IMR-90 (cell line): Measurements from ENCODE around the gene DUSP6. TPM values are rescaled to one million over a fixed set of nuclear protein-coding genes. Genes with fewer than 3 reads are reported as not detected.
A peak's percentile ranks its signal among the peaks of the same experiment; 100 is the strongest.

ENCODE experiments used
- ATAC-seq: fragments of 200-7000 bp; cut with Tn5 transposase; 2 replicates; pipeline ENCODE4 v1.9.1; 2020; ENCODE audit warnings: low read depth, mild to moderate bottlenecking, moderate library complexity
- BruUV-seq: library from RNA; stranded (reverse); fragments of 400-500 nt; replicated peaks from 2 replicates; lab custom pipeline; 2021; lab: Mats Ljungman, UMichigan
- CTCF ChIA-PET: fragments of 300-600 bp; formaldehyde crosslinking; extraction: SDS; loops from one replicate; lab custom pipeline; 2021; ENCODE audit warnings: antibody characterized with exemption; lab: Yijun Ruan, JAX
- POLR2A ChIA-PET: fragments of 300-600 bp; sonication (Branson Sonifier 250); formaldehyde crosslinking; loops from one replicate; lab custom pipeline; 2022; ENCODE audit warnings: antibody characterized with exemption; ENCODE audit not compliant: unreplicated experiment; lab: Charles Lee
- DNase-seq: peaks from one replicate; pipeline ENCODE4 v3.0.0; 2013
- H2AFZ ChIP-seq: replicated peaks from 2 replicates; pipeline ENCODE3; 2013; ENCODE audit warnings: low read length, mild to moderate bottlenecking; ENCODE audit not compliant: poor library complexity
- H2AK5ac ChIP-seq: 2 replicates; pipeline ENCODE4 v1.6.1; 2013; ENCODE audit warnings: low read depth, low read length, inconsistent platforms
- H2AK9ac ChIP-seq: replicated peaks from 2 replicates; pipeline ENCODE3; 2013; ENCODE audit warnings: mild to moderate bottlenecking, low read depth, low read length, moderate library complexity; ENCODE audit not compliant: poor library complexity
- H2BK120ac ChIP-seq: 2 replicates; pipeline ENCODE4 v1.6.1; 2013; ENCODE audit warnings: low read depth, low read length, inconsistent platforms
- H2BK15ac ChIP-seq: 3 replicates; pipeline ENCODE4 v1.6.1; 2013; ENCODE audit warnings: low read depth, low read length, inconsistent platforms
- H2BK20ac ChIP-seq: 2 replicates; pipeline ENCODE4 v1.6.1; 2013; ENCODE audit warnings: low read depth, mild to moderate bottlenecking, inconsistent platforms, low read length, moderate library complexity
- H2BK5ac ChIP-seq: 2 replicates; pipeline ENCODE4 v1.6.1; 2013; ENCODE audit warnings: mild to moderate bottlenecking, low read depth, low read length, inconsistent platforms; ENCODE audit not compliant: poor library complexity, severe bottlenecking
- H3K14ac ChIP-seq: replicated peaks from 2 replicates; pipeline ENCODE4 v1.6.1; 2013; ENCODE audit warnings: low read depth, low read length, inconsistent platforms
- H3K18ac ChIP-seq: 2 replicates; pipeline ENCODE4 v1.6.1; 2013; ENCODE audit warnings: low read depth, low read length, control low read depth
- H3K23ac ChIP-seq: 2 replicates; pipeline ENCODE4 v1.6.1; 2013; ENCODE audit warnings: low read depth, low read length, inconsistent platforms
- H3K27ac ChIP-seq: 2 replicates; pipeline ENCODE4 v1.5.1; 2013; ENCODE audit warnings: mild to moderate bottlenecking, control low read depth, low read length; ENCODE audit not compliant: insufficient read depth
- H3K27me3 ChIP-seq: 2 replicates; pipeline ENCODE4 v1.6.1; 2013; ENCODE audit warnings: low read length; ENCODE audit not compliant: control insufficient read depth, insufficient read depth
- H3K36me3 ChIP-seq: 2 replicates; pipeline ENCODE4 v1.6.1; 2013; ENCODE audit warnings: low read length, mixed read lengths; ENCODE audit not compliant: control insufficient read depth, insufficient read depth
- H3K4ac ChIP-seq: 2 replicates; pipeline ENCODE4 v1.6.1; 2013; ENCODE audit warnings: low read depth, low read length, inconsistent platforms
- H3K4me1 ChIP-seq: 2 replicates; pipeline ENCODE4 v1.6.1; 2013; ENCODE audit warnings: low read length, mixed read lengths; ENCODE audit not compliant: control insufficient read depth, insufficient read depth
- H3K4me2 ChIP-seq: 2 replicates; pipeline ENCODE4 v1.6.1; 2013; ENCODE audit warnings: low read depth, mild to moderate bottlenecking, control low read depth, low read length, moderate library complexity
- H3K4me3 ChIP-seq: 2 replicates; pipeline ENCODE4 v1.5.1; 2013; ENCODE audit warnings: low read depth, mild to moderate bottlenecking, control low read depth, low read length, moderate library complexity; ENCODE audit not compliant: insufficient read depth
- H3K56ac ChIP-seq: 2 replicates; pipeline ENCODE4 v1.6.1; 2013; ENCODE audit warnings: low read length, inconsistent platforms; ENCODE audit not compliant: insufficient read depth; ENCODE audit errors: extremely low read depth
- H3K79me1 ChIP-seq, 2 experiments: 2 replicates each; pipeline ENCODE4 v1.6.1; 2013; ENCODE audit warnings: low read length in 2 of 2, inconsistent platforms in 1 of 2, low read depth in 1 of 2
- H3K9ac ChIP-seq: 2 replicates; pipeline ENCODE4 v1.6.1; 2013; ENCODE audit warnings: low read depth, low read length, control low read depth
- H3K9me1 ChIP-seq: 2 replicates; pipeline ENCODE4 v1.6.1; 2013; ENCODE audit warnings: low read length, inconsistent platforms; ENCODE audit not compliant: insufficient read depth
- H3K9me3 ChIP-seq: 2 replicates; pipeline ENCODE4 v1.6.1; 2013; ENCODE audit warnings: low read length; ENCODE audit not compliant: control insufficient read depth, insufficient read depth
- H4K20me1 ChIP-seq: 2 replicates; pipeline ENCODE4 v1.6.1; 2013; ENCODE audit warnings: low read length, inconsistent platforms; ENCODE audit not compliant: insufficient read depth
- H4K5ac ChIP-seq: 2 replicates; pipeline ENCODE4 v1.6.1; 2013; ENCODE audit warnings: mild to moderate bottlenecking, low read depth, low read length, control low read depth
- H4K8ac ChIP-seq, 2 experiments: 2 replicates each; pipeline ENCODE4 v1.6.1; 2013; ENCODE audit warnings: low read depth in 2 of 2, low read length in 2 of 2, control low read depth in 1 of 2, inconsistent platforms in 1 of 2
- H4K91ac ChIP-seq: 2 replicates; pipeline ENCODE4 v1.6.1; 2013; ENCODE audit warnings: low read depth, low read length, inconsistent platforms; ENCODE audit not compliant: insufficient read depth
- CHD1 ChIP-seq: IDR thresholded peaks from 2 replicates; pipeline ENCODE4 v1.6.1; 2012; ENCODE audit warnings: low read depth, low read length, improper control_type of control experiment
- MAFK ChIP-seq: IDR thresholded peaks from 2 replicates; pipeline ENCODE4 v1.6.1; 2012; ENCODE audit warnings: low read depth, low read length, improper control_type of control experiment
- MAZ ChIP-seq: IDR thresholded peaks from 2 replicates; pipeline ENCODE4 v1.6.1; 2012; ENCODE audit warnings: low read depth, mild to moderate bottlenecking, low read length, improper control_type of control experiment, moderate library complexity, borderline replicate concordance
- POLR2A ChIP-seq: IDR thresholded peaks from 2 replicates; pipeline ENCODE4 v1.6.1; 2012; ENCODE audit warnings: mild to moderate bottlenecking, low read depth, low read length
- RAD21 ChIP-seq: IDR thresholded peaks from 2 replicates; pipeline ENCODE4 v1.6.1; 2012; ENCODE audit warnings: low read length, improper control_type of control experiment
- SMC3 ChIP-seq: fragments of 150-350 bp; IDR thresholded peaks from 2 replicates; pipeline ENCODE4 v1.6.1; 2016; ENCODE audit warnings: low read depth, mild to moderate bottlenecking, antibody characterized with exemption, low read length, moderate library complexity
- WGBS, 2 experiments: methylation state at CpG; one replicate each; pipeline versions ENCODE4 v1.1.5 to v1.1.7; 2013; ENCODE audit warnings: missing lambda C conversion rate in 2 of 2; ENCODE audit not compliant: insufficient read length in 1 of 2; ENCODE audit errors: extremely low coverage in 2 of 2; 5-methylcytosine and 5-hydroxymethylcytosine counted together
- dilution Hi-C: fragments of 300-500 bp; cut with HindIII; formaldehyde crosslinking; loops from one replicate; pipeline ENCODE4 v1.14.3; 2018; ENCODE audit warnings: low sequenced_read_pairs; ENCODE audit not compliant: unreplicated experiment
- in situ Hi-C: fragments of 300-500 bp; cut with MboI; formaldehyde crosslinking; loops from 3 replicates; pipeline ENCODE4 v1.14.3; 2019; ENCODE audit warnings: low sequenced_read_pairs, inconsistent platforms, mixed read lengths
- intact Hi-C: fragments of 100-400 bp; cut with micrococcal nuclease; formaldehyde crosslinking; loops from 2 replicates; pipeline ENCODE4 v1.10.0; 2022
- polyA plus RNA-seq, 3 experiments: library from polyadenylated mRNA; depleted of rRNA; stranded (reverse); fragments of >200 nt; gene quantifications; 2 replicates each; pipeline ENCODE4 v1.2.3, GENCODE V29; 2012; ENCODE audit warnings: low replicate concordance in 1 of 3
- total RNA-seq: library from RNA; depleted of rRNA; stranded (reverse); fragments of >200 nt; gene quantifications from 2 replicates; pipeline ENCODE4 v1.2.3, GENCODE V29; 2012

Gene DUSP6
- total and polyA plus RNA-seq, 2 of the 4 experiments (the other 2 are of a cell fraction): 38.5 to 70.1 TPM

GRCh38 chr12:89352242-89352491 lies 134 bp downstream of the DUSP6 start:
- no CpG with 5 or more reads among the region's 10 CpGs for WGBS, 2 experiments
- in situ Hi-C loops: loop anchor here (10.0 kb wide), 1 partner anchor 173 kb away; the partner anchor contains the start of genes GALNT4 and POC1B
- peak overlapping the region; percentile 84 for H2AFZ ChIP-seq

More at GRCh38 chr12:89352242-89352491, 134 bp downstream of the DUSP6 start:
- ATAC-seq: no peak
- H3K23ac ChIP-seq: peak overlapping the region; percentile 92
- H3K27me3 ChIP-seq: no peaks in the 10 kb centered on the region
- peak overlapping the region; percentile 48 for H2AK9ac ChIP-seq
- H3K14ac ChIP-seq: peak overlapping the region; percentile 78
- peaks cover 32% of the 10 kb centered on the region for H4K20me1 ChIP-seq
- no peak overlapping the region for H2BK20ac ChIP-seq
- H2BK15ac ChIP-seq: no peak overlapping the region
- peak overlapping the region; percentile 88 for H2BK5ac ChIP-seq
- peak overlapping the region; percentile 90 for H3K27ac ChIP-seq
- peak overlapping the region; percentile 85 for H3K56ac ChIP-seq
- CTCF ChIA-PET: interaction anchor here (0.7 to 2.9 kb wide), 4 partner anchors 34 to 333 kb away, joined by 3 to 12 read pairs (median 4); no protein-coding TSS in a partner anchor
- peaks cover 11% of the 10 kb centered on the region for H3K36me3 ChIP-seq
- dilution Hi-C loops (no loop called here), intact Hi-C loops (loop anchor here (1.0 to 5.0 kb wide), 8 partner anchors 65 to 333 kb away; partner anchors contain the start of gene GALNT4)
- peak overlapping the region; percentile 89 for H3K9ac ChIP-seq
- peaks cover 19 to 59% of the 10 kb centered on the region in 2 experiments for H3K79me1 ChIP-seq
- 0 out of 2 replicates have a peak, but pooled peaks have one; percentile 89 for TF ChIP-seq CHD1
- no peak for TF ChIP-seq MAZ
- no peak for TF ChIP-seq SMC3
- peak; percentile 11; the same call in 1 of the 2 replicates for TF ChIP-seq RAD21
- peak; percentile 98 for TF ChIP-seq POLR2A
- TF ChIP-seq MAFK: no peak
- H3K4me2 ChIP-seq: peak overlapping the region; percentile 71
- peaks cover 14% of the 10 kb centered on the region for H3K9me1 ChIP-seq
- 0 out of 2 replicates have a peak overlapping the region, but pooled peaks have one; percentile 50 for H3K18ac ChIP-seq
- no peak for DNase-seq
- peak overlapping the region; percentile 84 for H3K4ac ChIP-seq
- H2BK120ac ChIP-seq: peak overlapping the region; percentile 54; the same call in 1 of the 2 replicates
- POLR2A ChIA-PET: interaction anchor here (0.6 to 5.3 kb wide), 8 partner anchors 36 to 127 kb away, joined by 3 to 54 read pairs (median 5); no protein-coding TSS in a partner anchor
- peak overlapping the region; percentile 91 for H3K4me3 ChIP-seq
- no TSS peak for BruUV-seq
- peaks cover 8% of the 10 kb centered on the region; the same call in 1 of the 2 replicates for H3K4me1 ChIP-seq
- peak overlapping the region; percentile 34 to 78; a peak in 3 of 4 replicates for H4K8ac ChIP-seq
- no peak overlapping the region for H2AK5ac ChIP-seq
- H3K9me3 ChIP-seq: no peaks in the 10 kb centered on the region
- peak overlapping the region; percentile 63; the same call in 1 of the 2 replicates for H4K91ac ChIP-seq
- H4K5ac ChIP-seq: no peak overlapping the region
